Measurements from ENCODE around the gene LAMC3. TPM values are rescaled to one million over a fixed set of nuclear protein-coding genes. Genes with fewer than 3 reads are reported as not detected.
A peak's percentile ranks its signal among the peaks of the same experiment; 100 is the strongest.
"Not testable (repeated sequence)": the region's sequence is repeated elsewhere in the genome, so short reads cannot be mapped to it uniquely, and the experiment has no call there.

The LAMC3 gene
- total RNA-seq, 1 donor from 2014 or later = 0.03 TPM

DNA sequence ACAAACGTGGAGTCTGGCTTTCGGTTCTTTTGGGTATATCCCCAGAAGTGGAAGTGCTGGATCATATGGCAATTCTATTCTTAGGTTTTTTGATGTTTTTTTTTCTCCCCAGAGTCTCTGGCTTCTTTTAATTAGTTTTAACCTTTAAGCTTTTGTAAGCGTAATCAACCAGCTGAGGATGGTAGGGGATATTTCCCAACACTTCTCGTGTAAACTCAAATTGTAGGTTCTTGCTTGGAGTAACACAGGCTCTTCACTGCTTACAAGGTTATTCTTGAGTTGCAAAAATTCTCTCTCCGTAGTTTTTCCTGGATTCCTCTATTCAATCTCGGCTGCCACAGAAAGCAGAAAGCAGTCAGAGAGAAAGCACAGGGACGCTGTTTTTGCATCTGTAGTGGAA is 11.9 kb downstream of the LAMC3 start:
- ATAC-seq (ENCODE audit: poor library complexity) (no peak), DNase-seq (no peak)
- intact Hi-C loops (cut with DNase I) = no loop called here

GRCh38 chr9:131021785-131022184 is 12.8 kb downstream of the LAMC3 start:
- ATAC-seq (ENCODE audit: poor library complexity) (no peak), DNase-seq (no peak)
- intact Hi-C loops (cut with DNase I) = no loop called here

DNA sequence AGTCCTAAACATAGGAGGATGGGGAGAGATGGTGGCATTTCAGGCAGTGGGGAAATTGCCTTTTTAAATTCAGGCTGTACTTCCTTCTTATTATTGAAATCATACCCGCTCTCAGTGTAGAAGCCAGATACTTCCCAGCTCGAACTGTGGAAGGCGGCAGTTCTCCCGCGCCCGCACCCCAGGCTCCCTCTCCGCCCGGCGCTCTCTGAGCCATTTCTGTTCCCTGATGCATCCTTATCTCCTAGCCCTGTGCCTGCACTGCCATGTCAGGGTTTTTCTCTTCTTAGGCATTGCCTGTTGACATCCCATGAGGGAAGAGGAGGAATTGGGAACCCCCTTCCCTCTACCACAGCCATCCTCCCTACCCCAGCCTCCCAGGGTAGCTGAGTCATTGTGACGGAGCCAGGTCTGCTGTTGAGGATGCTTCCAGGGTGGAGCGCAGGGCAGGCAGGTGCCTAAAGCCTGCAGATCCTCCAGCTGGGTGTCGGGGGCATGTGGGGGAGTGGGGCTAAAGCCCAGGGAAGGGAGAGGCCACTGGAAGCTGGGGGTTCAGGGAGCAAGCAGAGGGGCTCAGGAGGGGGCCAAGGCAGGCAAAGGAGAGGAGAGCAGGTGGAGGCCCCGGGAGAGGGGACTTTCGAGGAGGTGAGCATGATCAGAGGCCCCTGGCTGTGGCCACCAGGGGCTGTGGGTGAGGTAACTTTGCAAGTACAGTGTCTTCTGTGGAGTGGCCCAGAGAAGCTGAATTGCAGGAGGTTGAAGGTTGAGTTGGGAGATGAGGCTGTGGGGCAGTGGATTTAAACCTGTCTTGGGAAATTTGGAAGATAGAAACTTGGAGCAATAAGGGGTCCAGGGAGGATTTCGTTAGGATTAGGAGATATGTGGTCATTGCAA is 16.2 kb downstream of the LAMC3 start:
- intact Hi-C loops (cut with DNase I) = no loop called here
- DNase-seq (no peak), ATAC-seq (ENCODE audit: poor library complexity) (no peak)

DNA sequence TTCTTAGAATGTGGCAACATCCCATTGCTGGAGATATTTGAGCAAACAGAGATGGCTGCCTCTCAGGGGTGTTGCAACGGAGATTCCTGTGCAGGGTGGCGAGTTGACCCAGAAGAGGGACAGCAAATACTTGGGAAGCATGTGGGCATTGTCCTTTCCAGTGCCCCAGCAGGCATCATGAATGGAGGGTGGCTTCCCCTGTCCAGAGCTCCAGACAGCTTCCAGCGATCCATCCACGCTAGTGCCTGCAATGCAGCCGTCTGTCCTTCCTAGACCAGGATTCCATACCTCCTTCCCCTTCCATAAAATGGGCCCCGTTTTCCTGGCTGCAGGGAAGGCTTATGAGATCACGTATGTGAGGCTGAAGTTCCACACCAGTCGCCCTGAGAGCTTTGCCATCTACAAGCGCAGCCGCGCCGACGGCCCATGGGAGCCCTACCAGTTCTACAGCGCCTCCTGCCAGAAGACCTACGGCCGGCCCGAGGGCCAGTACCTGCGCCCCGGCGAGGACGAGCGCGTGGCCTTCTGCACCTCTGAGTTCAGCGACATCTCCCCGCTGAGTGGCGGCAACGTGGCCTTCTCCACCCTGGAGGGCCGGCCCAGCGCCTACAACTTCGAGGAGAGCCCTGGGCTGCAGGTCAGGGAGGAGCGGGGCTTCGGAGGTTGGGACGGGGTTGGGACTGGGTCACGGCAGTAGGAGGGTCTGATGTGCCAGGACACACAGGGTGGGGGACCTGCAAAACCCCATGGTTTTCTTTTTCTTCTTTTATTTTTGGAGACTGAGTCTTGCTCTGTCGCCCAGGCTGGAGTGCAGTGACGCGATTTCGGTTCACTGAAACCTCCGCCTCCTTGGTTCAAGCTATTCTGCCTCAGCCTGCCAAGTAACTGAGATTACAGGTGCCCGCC is 17.2 kb downstream of the LAMC3 start:
- DNase-seq (no peak), ATAC-seq (ENCODE audit: poor library complexity) (no peak)
- intact Hi-C loops (cut with DNase I) = no loop called here

DNA sequence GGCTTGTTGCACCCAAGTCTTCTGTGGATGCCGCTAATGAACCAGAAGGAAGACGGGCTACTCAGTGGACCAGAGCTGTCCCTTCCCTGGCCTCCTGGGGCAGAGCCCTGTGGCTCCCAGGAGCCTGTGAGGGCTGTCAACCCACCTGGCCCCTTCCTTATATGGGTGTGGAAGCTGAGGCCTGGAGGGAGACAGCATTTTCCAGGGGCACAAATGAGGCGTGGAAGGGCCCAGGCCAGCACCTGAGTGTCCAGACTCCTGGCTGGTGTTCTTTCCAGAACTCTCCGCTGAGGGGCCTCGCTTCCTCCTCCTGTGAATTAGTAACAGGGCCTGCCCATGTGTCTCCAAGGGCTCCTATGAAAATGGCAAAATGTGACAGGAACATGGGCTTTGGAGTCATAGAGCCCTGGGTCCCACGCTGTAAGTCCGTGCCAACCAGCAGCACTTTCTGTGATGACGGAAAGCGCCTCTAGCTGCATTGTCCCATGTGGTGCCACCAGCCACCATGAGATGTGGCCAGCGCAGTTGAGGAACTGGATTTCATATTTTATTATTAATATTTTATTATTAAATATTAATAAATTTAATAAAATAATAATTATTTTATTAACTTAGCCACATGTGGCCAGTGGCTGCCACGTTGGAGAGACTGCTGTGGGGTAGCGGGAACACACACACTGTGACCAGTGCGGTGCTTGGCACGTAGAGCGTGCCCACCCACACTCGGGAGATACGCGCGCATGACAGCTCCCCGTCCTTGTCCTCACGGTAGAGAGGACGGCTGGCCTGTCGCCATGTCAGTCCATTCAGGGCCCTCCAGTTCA is 18.3 kb downstream of the LAMC3 start:
- DNase-seq (peak; percentile 31), ATAC-seq (ENCODE audit: poor library complexity) (no peak)
- intact Hi-C loops (cut with DNase I) = no loop called here

DNA sequence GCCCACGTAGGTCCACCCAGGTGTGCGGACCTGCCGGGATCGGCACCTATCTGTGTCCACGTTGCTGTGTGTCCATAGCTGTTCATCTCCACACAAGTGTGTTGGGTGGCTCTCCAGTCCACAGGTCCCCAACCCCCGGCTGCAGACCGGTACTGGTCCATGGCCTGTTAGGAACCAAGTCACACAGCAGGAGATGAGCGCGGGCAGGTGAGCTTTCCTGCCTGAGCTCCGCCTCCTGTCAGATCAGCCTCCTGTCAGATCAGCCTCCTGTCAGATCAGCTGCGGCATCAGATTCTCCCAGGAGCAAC is 18.9 kb downstream of the LAMC3 start:
- intact Hi-C loops (cut with DNase I) = no loop called here
- ATAC-seq (ENCODE audit: poor library complexity) (no peak), DNase-seq (no peak)

DNA sequence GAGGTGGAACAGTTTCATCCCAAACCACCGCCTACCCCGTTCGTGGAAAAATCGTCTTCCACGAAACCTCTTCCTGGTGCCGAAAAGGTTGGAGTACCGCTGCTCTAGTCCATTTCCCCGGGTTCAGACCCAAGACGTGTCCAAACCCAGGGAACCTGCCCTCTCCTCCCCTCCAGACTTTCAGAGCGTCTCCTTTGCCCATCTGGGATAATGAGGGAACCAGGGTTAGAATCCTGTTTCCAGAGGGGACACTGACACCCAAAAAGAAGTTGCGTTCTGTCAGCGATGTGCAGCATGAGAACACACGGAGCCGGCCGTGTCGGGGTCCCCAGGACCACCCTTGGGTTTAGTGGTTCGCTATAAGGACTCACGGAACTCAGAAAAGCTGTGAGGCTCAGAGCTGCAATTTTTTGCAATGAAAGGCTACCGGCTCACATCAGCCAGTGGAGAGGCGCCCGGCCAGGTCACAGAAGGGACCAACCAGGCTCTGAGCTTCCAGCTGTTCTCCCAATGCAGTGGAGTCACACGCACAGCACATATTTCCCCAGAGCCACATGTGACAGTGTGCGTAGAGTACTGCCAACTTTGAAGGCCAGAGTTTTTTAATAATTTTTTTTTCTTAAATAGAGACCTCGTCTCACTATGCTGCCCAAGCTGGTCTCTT is 19.4 kb downstream of the LAMC3 start:
- intact Hi-C loops (cut with DNase I) = no loop called here
- ATAC-seq (ENCODE audit: poor library complexity) (no peak), DNase-seq (peak; percentile 30)

DNA sequence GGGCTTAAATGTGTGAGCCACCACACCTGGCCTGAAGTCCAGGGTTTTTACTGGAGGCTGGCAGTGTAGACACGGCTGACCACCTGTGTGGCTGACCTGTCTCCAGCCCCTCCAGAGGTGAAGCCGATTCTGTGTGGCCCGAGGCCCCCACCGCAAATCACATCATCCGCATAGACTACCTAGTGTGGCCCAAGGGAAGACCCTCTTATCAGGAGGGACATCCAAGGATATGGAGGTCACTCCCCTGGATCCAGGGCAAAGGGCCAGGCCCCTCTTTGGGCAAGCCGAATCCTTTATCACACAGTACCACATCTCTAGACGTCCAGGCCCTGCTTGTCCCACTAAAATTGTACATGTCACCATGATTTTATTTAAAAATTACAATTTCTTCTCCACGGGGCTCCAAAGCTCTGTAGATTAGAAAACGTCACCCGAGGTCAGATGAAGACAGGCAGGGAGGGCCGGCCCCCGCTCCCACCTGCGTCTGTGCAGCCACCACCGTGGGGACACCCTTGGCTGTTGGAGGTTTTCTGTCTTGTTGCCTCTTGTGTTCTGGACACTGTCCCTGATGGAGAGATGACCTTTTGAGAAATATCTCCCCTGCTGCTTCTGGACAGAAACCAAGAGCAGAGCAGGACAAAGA is 20.1 kb downstream of the LAMC3 start:
- no peak for ATAC-seq (ENCODE audit: poor library complexity)
- intact Hi-C loops (cut with DNase I) = no loop called here
- peak; percentile 5 for DNase-seq

DNA sequence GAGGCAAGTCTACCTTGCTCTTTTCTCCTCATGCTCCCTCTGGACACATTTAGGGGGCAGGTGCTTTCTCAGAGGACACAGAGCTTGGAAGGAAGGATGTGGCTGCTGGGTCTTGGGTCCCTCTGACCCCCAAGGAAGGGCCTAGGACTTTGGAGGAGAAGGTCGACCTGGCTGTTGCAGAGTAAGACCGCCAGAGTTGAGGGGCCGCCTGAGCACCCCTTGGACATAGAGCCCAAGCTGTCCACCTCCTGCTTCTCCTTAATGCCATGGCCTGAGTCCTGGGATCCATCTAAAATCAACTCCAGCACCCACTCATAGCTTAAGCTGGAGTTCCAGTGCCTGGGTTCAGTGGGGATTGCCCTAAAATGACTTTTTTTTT is 20.6 kb downstream of the LAMC3 start:
- intact Hi-C loops (cut with DNase I) = no loop called here
- DNase-seq = no peak
- no peak for ATAC-seq (ENCODE audit: poor library complexity)

DNA sequence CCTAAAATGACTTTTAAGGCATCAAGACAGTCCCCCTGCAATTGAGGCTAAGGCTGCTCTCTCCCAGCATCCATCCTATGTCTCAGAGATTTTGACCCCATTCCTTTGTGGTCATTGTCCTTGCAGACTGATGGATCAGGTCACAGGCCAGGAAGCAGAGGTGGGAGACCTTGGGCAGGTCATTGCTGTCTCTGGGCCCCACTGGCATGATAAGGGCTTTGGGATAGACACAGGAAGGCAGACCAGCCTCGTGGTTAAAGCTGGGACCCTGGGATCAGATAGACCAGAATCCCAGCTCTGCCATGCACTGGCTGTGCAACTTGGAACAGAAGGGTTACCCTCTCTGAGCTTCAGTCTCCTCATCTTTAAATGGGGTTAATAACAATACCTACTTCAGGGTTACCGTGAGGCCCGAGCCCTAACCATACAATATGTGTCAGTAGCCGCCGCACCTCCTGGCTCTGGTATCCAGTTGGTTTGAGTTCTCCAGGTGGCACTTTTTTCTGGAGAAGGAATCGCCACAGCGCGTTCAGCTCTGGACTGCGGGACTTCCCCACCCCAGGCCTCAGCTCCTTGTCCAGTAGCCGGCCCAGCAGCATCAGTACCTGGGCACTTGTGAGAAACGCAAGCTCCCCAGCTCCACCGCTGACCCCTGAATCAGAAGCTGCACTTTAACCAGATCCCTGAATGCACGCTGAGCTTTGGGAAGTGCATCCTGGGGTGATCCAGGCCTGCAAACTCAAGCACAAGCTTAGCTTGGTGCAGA is 21.4 kb downstream of the LAMC3 start:
- no peak for ATAC-seq (ENCODE audit: poor library complexity)
- no peak for DNase-seq
- intact Hi-C loops (cut with DNase I) = no loop called here

GRCh38 chr9:131031005-131031641 is 22.1 kb downstream of the LAMC3 start:
- DNase-seq (no peak), ATAC-seq (ENCODE audit: poor library complexity) (no peak)
- intact Hi-C loops (cut with DNase I) = no loop called here

DNA sequence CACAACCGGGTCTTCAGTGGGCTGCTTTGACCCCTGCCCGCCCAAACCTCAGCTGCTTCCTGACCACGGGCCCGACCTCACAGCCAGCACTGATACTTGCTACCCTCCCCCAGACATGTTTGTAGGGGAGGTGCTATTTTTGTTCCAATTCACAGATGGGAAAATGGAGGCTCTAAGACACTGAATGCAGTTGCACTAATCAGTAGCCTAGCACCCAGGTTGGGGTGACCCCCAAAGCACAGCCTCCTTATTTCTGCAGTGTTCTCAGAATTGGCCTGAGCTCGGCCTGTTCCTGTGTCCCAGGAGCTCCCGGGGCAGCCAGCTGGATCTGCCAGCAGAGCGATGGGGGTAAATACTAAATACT is 22.6 kb downstream of the LAMC3 start:
- ATAC-seq (ENCODE audit: poor library complexity) (no peak), DNase-seq (no peak)
- intact Hi-C loops (cut with DNase I) = no loop called here

DNA sequence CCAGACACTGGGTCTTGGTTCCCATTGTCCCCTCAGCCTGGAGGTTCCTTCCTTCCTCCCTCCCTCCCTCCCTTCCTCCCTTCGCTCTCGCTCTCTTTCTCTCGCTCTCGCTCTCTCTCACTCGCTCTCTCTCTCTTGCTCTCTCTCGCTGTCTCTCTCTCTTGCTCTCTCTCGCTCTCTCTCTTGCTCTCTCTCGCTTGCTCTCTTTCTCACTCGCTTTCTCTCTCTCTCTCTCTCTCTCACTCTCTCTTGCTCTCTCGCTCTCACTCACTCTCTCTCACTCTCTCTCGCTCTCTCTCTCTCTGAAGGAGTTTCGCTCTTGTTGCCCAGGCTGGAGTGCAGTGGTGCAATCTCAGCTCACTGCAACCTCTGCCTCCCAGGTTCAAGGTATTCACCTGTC is 23.4 kb downstream of the LAMC3 start:
- ATAC-seq (ENCODE audit: poor library complexity) (no peak), DNase-seq (no peak)
- intact Hi-C loops (cut with DNase I) = no loop called here

- intact Hi-C loops (cut with DNase I) = no loop called here
- DNase-seq (no peak), ATAC-seq (ENCODE audit: poor library complexity) (no peak)
Observed at GRCh38 chr9:131033269-131034224, 24.6 kb downstream of the LAMC3 start.

GRCh38 chr9:131034268-131034667 is 25.3 kb downstream of the LAMC3 start:
- DNase-seq (no peak), ATAC-seq (ENCODE audit: poor library complexity) (no peak)
- intact Hi-C loops (cut with DNase I) = no loop called here

- intact Hi-C loops (cut with DNase I); DNase-seq: not testable (repeated sequence)
Observed at GRCh38 chr9:131034749-131035148, 25.8 kb downstream of the LAMC3 start.

More at GRCh38 chr9:131034749-131035148, 25.8 kb downstream of the LAMC3 start:
- ATAC-seq (ENCODE audit: poor library complexity) = not testable (repeated sequence)

Data from Right ventricle myocardium superior (tissue), 1 donor.